Coronary artery (tissue), 2 donors: ENCODE measurements around the gene SLC7A1.

Experiments used
- DNase-seq: peaks from one replicate; pipeline ENCODE4 v3.0.0-alpha.2; 2017; ENCODE audit warnings: low spot score
- H3K27ac ChIP-seq, 2 donors: fragments of 200-600 bp; sonication (generic); one replicate each; pipeline ENCODE4 v1.5.1; 2016 to 2019
- H3K4me3 ChIP-seq: fragments of 200-600 bp; sonication (generic); 2 replicates; pipeline ENCODE4 v1.5.1; 2016; ENCODE audit warnings: mild to moderate bottlenecking, moderate library complexity
- CTCF ChIP-seq: fragments of 200-600 bp; sonication (generic); IDR thresholded peaks from one replicate; pipeline ENCODE4 v1.5.1; 2019; ENCODE audit warnings: antibody characterized with exemption

Gene SLC7A1

GRCh38 chr13:29520671-29521070, 74.8 kb downstream of the SLC7A1 start:
- peak overlapping the region in 1 of 2 donors; percentile 41 for H3K27ac ChIP-seq
- no peak for TF ChIP-seq CTCF
- DNase-seq = no peak

GRCh38 chr13:29519921-29520320, 75.6 kb downstream of the SLC7A1 start:
- peak overlapping the region in 1 of 2 donors; percentile 54 for H3K27ac ChIP-seq
- TF ChIP-seq CTCF = no peak
- no peak overlapping the region for H3K4me3 ChIP-seq
- DNase-seq = no peak

More at GRCh38 chr13:29520671-29521070, 74.8 kb downstream of the SLC7A1 start:
- H3K4me3 ChIP-seq = no peak overlapping the region

- TF ChIP-seq CTCF = no peak
- H3K27ac ChIP-seq = no peak overlapping the region
- H3K4me3 ChIP-seq = no peak overlapping the region
- DNase-seq = no peak
Observed at GRCh38 chr13:29516880-29517279, 78.6 kb downstream of the SLC7A1 start.

- no peak for DNase-seq
- no peak for TF ChIP-seq CTCF
- no peak overlapping the region for H3K27ac ChIP-seq
- H3K4me3 ChIP-seq = no peak overlapping the region
Observed at GRCh38 chr13:29516012-29516411, 79.5 kb downstream of the SLC7A1 start.

GRCh38 chr13:29515372-29515771, 80.1 kb downstream of the SLC7A1 start:
- Histone ChIP-seq H3K27ac (no peak overlapping the region), H3K4me3 (no peak overlapping the region)
- TF ChIP-seq CTCF = no peak
- no peak for DNase-seq

GRCh38 chr13:29514720-29515310, 80.7 kb downstream of the SLC7A1 start:
- Histone ChIP-seq H3K4me3 (no peak overlapping the region), H3K27ac (no peak overlapping the region)
- DNase-seq = no peak
- no peak for TF ChIP-seq CTCF

- no peak overlapping the region for H3K27ac ChIP-seq
Observed at GRCh38 chr13:29513981-29514719, 81.3 kb downstream of the SLC7A1 start.

More at GRCh38 chr13:29513981-29514719, 81.3 kb downstream of the SLC7A1 start:
- H3K4me3 ChIP-seq = no peak overlapping the region
- TF ChIP-seq CTCF = no peak
- no peak for DNase-seq
